Measurements from ENCODE around the gene GNE. TPM values are rescaled to one million over a fixed set of nuclear protein-coding genes. Genes with fewer than 3 reads are reported as not detected.

The GNE gene
- total and polyA plus RNA-seq, 12 donors: 4.8 to 34.3 (median 20.7) TPM

GRCh38 chr9:36191686-36192085, 66.6 kb downstream of the GNE start:
- peak overlapping the region in 3 of 4 donors; percentile 76 to 91 (median 80) for H3K4me3 ChIP-seq
- 0% methylated on average over 7 of the region's 7 CpGs for WGBS, 4 donors
- H3K27ac ChIP-seq: peak overlapping the region in 2 of 5 donors; percentile 92
- intact Hi-C loops (cut with DNase I): loop anchor here in 1 of 2 donors (5.0 kb wide), 1 partner anchor 136 kb away; no protein-coding TSS in a partner anchor
- H3K4me1 ChIP-seq (replicated peaks in 1 of 2): peaks cover 37 to 45% of the 10 kb centered on the region in 2 donors
- no peak for TF ChIP-seq POLR2A (IDR thresholded peaks at IDR 0.05)
- TF ChIP-seq, protein P1, sequence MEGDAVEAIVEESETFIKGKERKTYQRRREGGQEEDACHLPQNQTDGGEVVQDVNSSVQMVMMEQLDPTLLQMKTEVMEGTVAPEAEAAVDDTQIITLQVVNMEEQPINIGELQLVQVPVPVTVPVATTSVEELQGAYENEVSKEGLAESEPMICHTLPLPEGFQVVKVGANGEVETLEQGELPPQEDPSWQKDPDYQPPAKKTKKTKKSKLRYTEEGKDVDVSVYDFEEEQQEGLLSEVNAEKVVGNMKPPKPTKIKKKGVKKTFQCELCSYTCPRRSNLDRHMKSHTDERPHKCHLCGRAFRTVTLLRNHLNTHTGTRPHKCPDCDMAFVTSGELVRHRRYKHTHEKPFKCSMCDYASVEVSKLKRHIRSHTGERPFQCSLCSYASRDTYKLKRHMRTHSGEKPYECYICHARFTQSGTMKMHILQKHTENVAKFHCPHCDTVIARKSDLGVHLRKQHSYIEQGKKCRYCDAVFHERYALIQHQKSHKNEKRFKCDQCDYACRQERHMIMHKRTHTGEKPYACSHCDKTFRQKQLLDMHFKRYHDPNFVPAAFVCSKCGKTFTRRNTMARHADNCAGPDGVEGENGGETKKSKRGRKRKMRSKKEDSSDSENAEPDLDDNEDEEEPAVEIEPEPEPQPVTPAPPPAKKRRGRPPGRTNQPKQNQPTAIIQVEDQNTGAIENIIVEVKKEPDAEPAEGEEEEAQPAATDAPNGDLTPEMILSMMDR (IDR thresholded peaks at IDR 0.05): no peak
- H3K36me3 ChIP-seq (replicated peaks in 1 of 2): peaks cover 0 to under 1% of the 10 kb centered on the region in 2 donors
- no peaks in the 10 kb centered on the region for H3K27me3 ChIP-seq
- no peak for DNase-seq
- H3K9me3 ChIP-seq (replicated peaks in 1 of 3): no peaks in the 10 kb centered on the region

DNA sequence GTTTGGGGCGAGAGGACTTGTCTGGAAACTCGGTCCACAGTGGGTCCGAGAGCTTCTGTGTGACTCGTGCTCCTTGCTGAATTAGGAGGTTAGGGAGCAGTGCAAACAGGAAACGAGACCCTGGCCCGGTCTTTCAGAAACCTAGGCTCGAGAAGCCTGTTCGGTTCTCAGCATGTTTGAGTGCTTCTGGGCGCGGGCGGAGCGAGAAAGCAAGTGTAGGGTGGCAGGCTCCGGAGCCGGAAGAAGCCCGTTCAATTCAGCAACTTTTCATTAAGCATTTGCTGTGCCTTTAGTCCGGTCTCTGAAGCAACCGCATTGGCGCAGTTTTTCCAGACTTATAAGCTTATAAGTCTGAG, 67.0 kb downstream of the GNE start:
- H3K27ac ChIP-seq: peak overlapping the region; percentile 22 to 92 (median 87)
- no peaks in the 10 kb centered on the region for H3K27me3 ChIP-seq
- intact Hi-C loops (cut with DNase I): loop anchor here in 1 of 2 donors (5.0 kb wide), 1 partner anchor 136 kb away; no protein-coding TSS in a partner anchor
- WGBS, 4 donors: 0 to 1% (median 0%) methylated on average over 11 to 18 of the region's 18 CpGs
- peak overlapping the region; percentile 76 to 91 (median 79) for H3K4me3 ChIP-seq
- TF ChIP-seq, protein P1 (IDR thresholded peaks at IDR 0.05): no peak
- TF ChIP-seq POLR2A (IDR thresholded peaks at IDR 0.05): no peak
- H3K4me1 ChIP-seq (replicated peaks in 1 of 2): peaks cover 37 to 45% of the 10 kb centered on the region in 2 donors
- no peaks in the 10 kb centered on the region for H3K36me3 ChIP-seq (replicated peaks in 1 of 2)
- no peaks in the 10 kb centered on the region for H3K9me3 ChIP-seq (replicated peaks in 1 of 3)
- DNase-seq: peak in 6 of 7 donors; percentile 30 to 66 (median 43)

DNA sequence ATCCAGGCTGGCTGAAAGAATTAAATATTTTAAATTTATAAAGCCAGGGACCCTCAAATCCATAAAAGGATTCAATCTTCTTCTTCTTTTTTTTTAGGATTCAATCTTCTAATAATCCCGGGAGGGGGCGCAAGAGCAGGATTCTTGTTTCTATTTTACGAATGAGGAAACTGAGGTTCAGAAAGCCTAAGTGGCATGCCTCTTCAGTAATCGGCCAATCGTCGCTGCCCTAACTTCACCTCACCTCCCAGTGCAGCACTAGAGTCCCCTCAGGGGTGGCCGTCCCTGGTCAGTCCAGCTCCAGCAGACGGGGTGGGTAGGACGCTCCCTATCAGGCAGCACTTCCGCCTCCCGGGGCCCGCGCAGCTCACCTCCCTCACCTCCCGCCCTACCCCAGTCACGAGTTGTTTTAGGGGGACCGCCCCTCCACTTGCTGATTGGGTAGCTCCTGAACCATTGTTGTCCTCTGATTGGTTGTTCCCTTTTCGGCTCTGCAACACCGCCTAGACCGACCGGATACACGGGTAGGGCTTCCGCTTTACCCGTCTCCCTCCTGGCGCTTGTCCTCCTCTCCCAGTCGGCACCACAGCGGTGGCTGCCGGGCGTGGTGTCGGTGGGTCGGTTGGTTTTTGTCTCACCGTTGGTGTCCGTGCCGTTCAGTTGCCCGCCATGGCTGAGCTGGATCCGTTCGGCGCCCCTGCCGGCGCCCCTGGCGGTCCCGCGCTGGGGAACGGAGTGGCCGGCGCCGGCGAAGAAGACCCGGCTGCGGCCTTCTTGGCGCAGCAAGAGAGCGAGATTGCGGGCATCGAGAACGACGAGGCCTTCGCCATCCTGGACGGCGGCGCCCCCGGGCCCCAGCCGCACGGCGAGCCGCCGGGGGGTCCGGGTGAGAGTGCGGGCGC, 67.6 kb downstream of the GNE start, which contains the start of gene CLTA:
TSS of gene CLTA (plus strand) at position 534 of the 902 bp plus-strand sequence. CDS start at position 670, 136 bp downstream.
- Histone ChIP-seq H3K27me3 (no peaks in the 10 kb centered on the region), H3K36me3 (replicated peaks in 1 of 2) (no peaks in the 10 kb centered on the region), H3K4me3 (peak within 1 kb of the TSS; percentile 76 to 91 (median 79)), H3K4me1 (replicated peaks in 1 of 2) (peaks cover 37 to 45% of the 10 kb centered on the region in 2 donors), H3K9me3 (replicated peaks in 1 of 3) (no peaks in the 10 kb centered on the region), H3K27ac (peak within 1 kb of the TSS; percentile 22 to 92 (median 87))
- DNase-seq: peak; percentile 95 to 99 (median 98)
- WGBS, 4 donors: 0 to 1% (median 0%) methylated on average over 22 to 68 of the region's 68 CpGs
- TF ChIP-seq, protein P1 (IDR thresholded peaks at IDR 0.05): peak; percentile 38 to 70 (median 58)
- peak; percentile 85 to 90 for TF ChIP-seq POLR2A (IDR thresholded peaks at IDR 0.05)
- intact Hi-C loops (cut with DNase I): loop anchor here in 1 of 2 donors (5.0 kb wide), 1 partner anchor 137 kb away; no protein-coding TSS in a partner anchor

- peaks cover 35 to 41% of the 10 kb centered on the region in 2 donors for H3K4me1 ChIP-seq (replicated peaks in 1 of 2)
- no peaks in the 10 kb centered on the region for H3K9me3 ChIP-seq (replicated peaks in 1 of 3)
- H3K4me3 ChIP-seq: peak overlapping the region in 2 of 4 donors; percentile 76 to 80
- H3K36me3 ChIP-seq (replicated peaks in 1 of 2): no peaks in the 10 kb centered on the region
- DNase-seq: peak in 5 of 7 donors; percentile 31 to 67 (median 43)
- peak overlapping the region; percentile 22 to 92 (median 87) for H3K27ac ChIP-seq
- WGBS, 4 donors: 3 to 5% (median 4%) methylated on average over 9 of the region's 9 CpGs
- intact Hi-C loops (cut with DNase I): loop anchor here in 1 of 2 donors (5.0 kb wide), 1 partner anchor 137 kb away; no protein-coding TSS in a partner anchor
- no peaks in the 10 kb centered on the region for H3K27me3 ChIP-seq
- TF ChIP-seq, protein P1 (IDR thresholded peaks at IDR 0.05): no peak
- no peak for TF ChIP-seq POLR2A (IDR thresholded peaks at IDR 0.05)
These were observed 68.3 kb downstream of the GNE start for GRCh38 chr9:36189976-36190375.
